Heart left ventricle (tissue), 13 donors: ENCODE results near the gene PAIP2B.

ENCODE experiments used
- POLR2A ChIP-seq, 2 donors: fragments of 450-650 bp; IDR thresholded peaks; one replicate each; pipeline ENCODE4 v1.6.1; 2017; ENCODE audit warnings: antibody characterized with exemption in 2 of 2, mild to moderate bottlenecking in 2 of 2, moderate library complexity in 2 of 2
- TF ChIP-seq, protein P1 (sequence below), 12 donors: fragments of 200-600 bp; sonication (generic) in 4 of 12; IDR thresholded peaks; one replicate each; pipeline versions ENCODE4 v1.5.0 to v1.8.0; 2018 to 2022; ENCODE audit warnings: antibody characterized with exemption in 12 of 12, mild to moderate bottlenecking in 5 of 12
- donor health status: ischemic (EF 13 %, LVEDD 7.1; RV severe dilation, severe dysfunction).
- donor health status: DM: no; HTN: yes; CAD: no.
- donor health status: DM: no; HTN: no; CAD: no.
- donor health status: ischemic (EF 25% LVEDD 6.9; RV normal size, moderate dysfunction).
- donor health status: ischemic (EF 25% LVEDD 5.7; RV mildly dilated, moderate dysfunction).
- donor health status: ischemic (EF 35%, LVEDD 5.7; RV mildly dilated, moderate dysfunction).
- donor health status: nonischemic (EF 11% LVEDD 7.7; RV severe dilation, severe dysfunction).
- donor health status: DM: yes; HTN: yes; CAD: no.
- donor health status: PGD.
- donor health status: ischemic (EF 29% LVEDD 5.4; RV normal size, mild dysfunction).
- donor health status: nonischemic (EF 23%, LVEDD 6.1; RV moderate dilation, normal function).

DNA sequence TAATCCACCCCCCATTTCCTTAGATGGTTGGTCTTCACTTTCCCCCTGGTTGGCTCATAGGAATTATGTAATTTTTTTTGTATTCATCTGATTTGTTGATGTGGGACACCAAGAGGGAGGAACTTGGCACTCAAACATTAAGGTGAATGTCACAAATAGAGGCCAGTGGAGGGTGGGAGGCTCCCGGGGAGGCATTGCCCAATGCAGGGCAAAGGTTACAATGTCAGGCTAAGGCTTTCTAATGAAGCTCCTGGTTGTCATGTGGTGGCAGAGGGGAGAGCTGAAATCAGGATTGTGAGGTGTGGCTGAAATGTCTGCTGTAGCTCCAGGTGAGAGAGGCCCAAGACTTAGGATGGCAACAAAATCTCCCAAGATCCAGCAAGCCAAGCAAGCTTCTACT is 53.8 kb downstream of the PAIP2B start:
- TF ChIP-seq, protein P1, sequence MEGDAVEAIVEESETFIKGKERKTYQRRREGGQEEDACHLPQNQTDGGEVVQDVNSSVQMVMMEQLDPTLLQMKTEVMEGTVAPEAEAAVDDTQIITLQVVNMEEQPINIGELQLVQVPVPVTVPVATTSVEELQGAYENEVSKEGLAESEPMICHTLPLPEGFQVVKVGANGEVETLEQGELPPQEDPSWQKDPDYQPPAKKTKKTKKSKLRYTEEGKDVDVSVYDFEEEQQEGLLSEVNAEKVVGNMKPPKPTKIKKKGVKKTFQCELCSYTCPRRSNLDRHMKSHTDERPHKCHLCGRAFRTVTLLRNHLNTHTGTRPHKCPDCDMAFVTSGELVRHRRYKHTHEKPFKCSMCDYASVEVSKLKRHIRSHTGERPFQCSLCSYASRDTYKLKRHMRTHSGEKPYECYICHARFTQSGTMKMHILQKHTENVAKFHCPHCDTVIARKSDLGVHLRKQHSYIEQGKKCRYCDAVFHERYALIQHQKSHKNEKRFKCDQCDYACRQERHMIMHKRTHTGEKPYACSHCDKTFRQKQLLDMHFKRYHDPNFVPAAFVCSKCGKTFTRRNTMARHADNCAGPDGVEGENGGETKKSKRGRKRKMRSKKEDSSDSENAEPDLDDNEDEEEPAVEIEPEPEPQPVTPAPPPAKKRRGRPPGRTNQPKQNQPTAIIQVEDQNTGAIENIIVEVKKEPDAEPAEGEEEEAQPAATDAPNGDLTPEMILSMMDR (IDR thresholded peaks at IDR 0.05): no peak
- no peak for TF ChIP-seq POLR2A (IDR thresholded peaks at IDR 0.05)
